ENCODE results near the gene SKOR1.

- TF ChIP-seq CTCF (conservative IDR thresholded peaks at IDR 0.05 in 1 of 2, IDR thresholded peaks at IDR 0.05 in 1 of 2; ENCODE audit: low read depth in 1 of 2, low read length in 2 of 2) (no peak), EZH2 (IDR thresholded peaks at IDR 0.05; ENCODE audit: low read length, missing control alignments) (no peak)
Measured at GRCh38 chr15:67799801-67800205, 25.5 kb upstream of the SKOR1 start.

All from fibroblast of lung (primary cell).